GM21619 (cell line): ENCODE data around the gene JAKMIP1.
A peak's percentile ranks its signal among the peaks of the same experiment; 100 is the strongest.

Source experiments
- ATAC-seq: cut with Tn5 transposase; IDR thresholded peaks from one replicate; pipeline ENCODE4 v1.9.1; 2021; ENCODE audit not compliant: unreplicated experiment

The JAKMIP1 gene

GRCh38 chr4:6204871-6205566 is 4.7 kb upstream of the JAKMIP1 start:
- ATAC-seq: no peak

- ATAC-seq: no peak
Observed at GRCh38 chr4:6204098-6204497, 3.7 kb upstream of the JAKMIP1 start.

GRCh38 chr4:6201580-6202091 is 1.3 kb upstream of the JAKMIP1 start:
- no peak for ATAC-seq

GRCh38 chr4:6200922-6201362 is 593 bp upstream of the JAKMIP1 start:
- peak; percentile 4 for ATAC-seq

- ATAC-seq: no peak
Observed at GRCh38 chr4:6199422-6199921, 877 bp downstream of the JAKMIP1 start.

GRCh38 chr4:6198768-6199421 is 1.5 kb downstream of the JAKMIP1 start:
- ATAC-seq: no peak

- ATAC-seq: no peak
Observed at GRCh38 chr4:6198278-6198677, 2.1 kb downstream of the JAKMIP1 start.

- ATAC-seq: no peak
Observed at GRCh38 chr4:6197433-6198174, 2.7 kb downstream of the JAKMIP1 start.

GRCh38 chr4:6196871-6197270 is 3.5 kb downstream of the JAKMIP1 start:
- no peak for ATAC-seq

- ATAC-seq: no peak
Observed at GRCh38 chr4:6196324-6196723, 4.0 kb downstream of the JAKMIP1 start.

- ATAC-seq: no peak
Observed at GRCh38 chr4:6195602-6196319, 4.6 kb downstream of the JAKMIP1 start.

- no peak for ATAC-seq
Observed at GRCh38 chr4:6194458-6195195, 5.7 kb downstream of the JAKMIP1 start.

- no peak for ATAC-seq
Observed at GRCh38 chr4:6193399-6193798, 7.0 kb downstream of the JAKMIP1 start.

GRCh38 chr4:6192245-6192644 is 8.1 kb downstream of the JAKMIP1 start:
- ATAC-seq: no peak

- no peak for ATAC-seq
Observed at GRCh38 chr4:6191448-6192130, 8.8 kb downstream of the JAKMIP1 start.

GRCh38 chr4:6190486-6190885 is 9.9 kb downstream of the JAKMIP1 start:
- no peak for ATAC-seq

GRCh38 chr4:6189511-6189910 is 10.8 kb downstream of the JAKMIP1 start:
- no peak for ATAC-seq

GRCh38 chr4:6188687-6189305 is 11.6 kb downstream of the JAKMIP1 start:
- ATAC-seq: no peak

- no peak for ATAC-seq
Observed at GRCh38 chr4:6184169-6184568, 16.2 kb downstream of the JAKMIP1 start.
